Ovary (tissue), 9 donors: ENCODE results near the gene CEP112. TPM values are rescaled to one million over a fixed set of nuclear protein-coding genes. Genes with fewer than 3 reads are reported as not detected.

Experiments
- DNase-seq, 5 donors: peaks; one replicate each; pipeline ENCODE4 v3.0.0-alpha.2; 2019 to 2020
- H3K27ac ChIP-seq, 2 donors: fragments of 200-600 bp; one replicate each; pipeline versions ENCODE4 v1.5.1 to v1.8.0; 2019 to 2022
- H3K27me3 ChIP-seq: fragments of 200-600 bp; one replicate; pipeline ENCODE4 v1.8.0; 2022
- H3K36me3 ChIP-seq: fragments of 200-600 bp; sonication (generic); one replicate; pipeline ENCODE4 v1.5.1; 2019
- H3K4me1 ChIP-seq: one replicate; pipeline ENCODE4 v1.8.1; 2013; ENCODE audit warnings: mild to moderate bottlenecking, moderate library complexity; ENCODE audit not compliant: insufficient read depth
- H3K4me3 ChIP-seq: fragments of 200-600 bp; sonication (generic); one replicate; pipeline ENCODE4 v1.5.1; 2017
- H3K9me3 ChIP-seq, 2 donors: fragments of 200-600 bp in 1 of 2; sonication (generic) in 1 of 2; one replicate each; pipeline versions ENCODE4 v1.5.1 to v1.8.1; 2013 to 2019; ENCODE audit warnings: mild to moderate bottlenecking in 1 of 2, moderate library complexity in 1 of 2
- EP300 ChIP-seq: sonication (generic); formaldehyde crosslinking; IDR thresholded peaks from one replicate; pipeline ENCODE4 v1.6.1; 2017; ENCODE audit warnings: antibody characterized with exemption
- POLR2A ChIP-seq: fragments of 450-650 bp; IDR thresholded peaks from one replicate; pipeline ENCODE4 v1.6.1; 2017; ENCODE audit warnings: antibody characterized with exemption, mild to moderate bottlenecking, moderate library complexity
- WGBS, 3 donors: extraction: QIAGEN DNeasy Blood & Tissue Kit in 1 of 3; methylation state at CpG; one replicate each; pipeline versions ENCODE4 v1.1.5 to v1.1.7; 2013 to 2017; 5-methylcytosine and 5-hydroxymethylcytosine counted together
- intact Hi-C, 4 donors: fragments of 100-400 bp; cut with DNase I; formaldehyde crosslinking; loops; one replicate each; pipeline versions ENCODE4 v1.11.0 to v1.15.1; 2022 to 2023
- polyA plus RNA-seq, 2 donors: library from polyadenylated mRNA; stranded (reverse); fragments of 200-250 nt in 1 of 2; fragments of 350-450 nt in 1 of 2; fragmentation: Illumina TruSeq in 1 of 2; extraction: RNeasy Lipid Tissue Mini Kit (QIAGEN cat#74804) in 1 of 2; gene quantifications; one replicate each; pipeline ENCODE4 v1.2.3, GENCODE V29; 2013 to 2014
- total RNA-seq, 7 donors: library from RNA; depleted of rRNA in 2 of 7; stranded (reverse); fragments of >200 nt in 2 of 7; fragmentation: NEBNext Ultra II Directional in 3 of 7; extraction: Animal tissue kit (Norgen Biotek cat#: 25700) in 3 of 7; gene quantifications; one replicate each; pipeline versions ENCODE4 v1.1.0 to v1.2.4, GENCODE V29; 2016 to 2023
- TF ChIP-seq, protein P1 (sequence below), 3 donors: fragments of 450-650 bp in 2 of 3; fragments of 200-600 bp in 1 of 3; IDR thresholded peaks; one replicate each; pipeline versions ENCODE4 v1.5.1 to v1.8.0; 2016 to 2022; ENCODE audit warnings: antibody characterized with exemption in 3 of 3, mild to moderate bottlenecking in 1 of 3
- donor health status: DM: no; HTN: no; CAD: no; lungs with moderate emphysema.
- donor health status: DM: no; HTN: no; CAD: no.
- donor health status: Bipolar disorder and iron deficiency.
- donor health status: DM: yes; HTN: yes; CAD: no.
- donor health status: DM: no; HTN: no; CAD: no.
- donor health status: DM: yes; HTN: yes; CAD: no.

Gene CEP112
- total and polyA plus RNA-seq, 9 donors, result 9.3 to 25.5 (median 16.9) TPM

DNA sequence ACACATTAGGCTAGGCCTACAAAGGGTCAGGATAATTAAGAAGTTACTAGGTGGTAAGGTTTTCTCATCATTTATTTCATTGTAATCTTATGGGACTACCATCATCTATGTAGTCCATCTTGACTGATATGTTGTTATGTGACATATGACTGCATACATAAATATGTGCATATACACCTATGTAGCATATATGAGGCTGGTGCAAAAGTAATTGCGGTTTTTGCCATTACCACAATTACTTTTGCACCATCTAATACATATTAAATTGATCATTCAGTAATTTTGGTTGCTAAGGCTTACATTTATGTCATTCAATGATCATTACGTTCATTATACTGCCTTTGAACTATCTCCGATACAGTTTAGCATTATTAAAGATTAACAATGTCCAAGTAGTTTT, 462.7 kb downstream of the CEP112 start:
- H3K27me3 ChIP-seq, result no peaks in the 10 kb centered on the region
- H3K4me3 ChIP-seq, result no peak overlapping the region
- H3K9me3 ChIP-seq, result no peaks in the 10 kb centered on the region
- no peaks in the 10 kb centered on the region for H3K4me1 ChIP-seq
- no peak for DNase-seq
- intact Hi-C loops, result no loop called here
- TF ChIP-seq, protein P1, sequence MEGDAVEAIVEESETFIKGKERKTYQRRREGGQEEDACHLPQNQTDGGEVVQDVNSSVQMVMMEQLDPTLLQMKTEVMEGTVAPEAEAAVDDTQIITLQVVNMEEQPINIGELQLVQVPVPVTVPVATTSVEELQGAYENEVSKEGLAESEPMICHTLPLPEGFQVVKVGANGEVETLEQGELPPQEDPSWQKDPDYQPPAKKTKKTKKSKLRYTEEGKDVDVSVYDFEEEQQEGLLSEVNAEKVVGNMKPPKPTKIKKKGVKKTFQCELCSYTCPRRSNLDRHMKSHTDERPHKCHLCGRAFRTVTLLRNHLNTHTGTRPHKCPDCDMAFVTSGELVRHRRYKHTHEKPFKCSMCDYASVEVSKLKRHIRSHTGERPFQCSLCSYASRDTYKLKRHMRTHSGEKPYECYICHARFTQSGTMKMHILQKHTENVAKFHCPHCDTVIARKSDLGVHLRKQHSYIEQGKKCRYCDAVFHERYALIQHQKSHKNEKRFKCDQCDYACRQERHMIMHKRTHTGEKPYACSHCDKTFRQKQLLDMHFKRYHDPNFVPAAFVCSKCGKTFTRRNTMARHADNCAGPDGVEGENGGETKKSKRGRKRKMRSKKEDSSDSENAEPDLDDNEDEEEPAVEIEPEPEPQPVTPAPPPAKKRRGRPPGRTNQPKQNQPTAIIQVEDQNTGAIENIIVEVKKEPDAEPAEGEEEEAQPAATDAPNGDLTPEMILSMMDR (IDR thresholded peaks at IDR 0.05), result no peak
- TF ChIP-seq EP300, result no peak
- no peak for TF ChIP-seq POLR2A
- 97 to 99% (median 98%) methylated on average over 3 of the region's 3 CpGs for WGBS, 3 donors
- no peaks in the 10 kb centered on the region for H3K36me3 ChIP-seq
- no peak overlapping the region for H3K27ac ChIP-seq

- Histone ChIP-seq H3K36me3 (no peaks in the 10 kb centered on the region), H3K4me3 (no peak overlapping the region), H3K27ac (no peak overlapping the region), H3K4me1 (no peaks in the 10 kb centered on the region), H3K9me3 (no peaks in the 10 kb centered on the region), H3K27me3 (no peaks in the 10 kb centered on the region)
- 57 to 75% (median 75%) methylated on average over 2 of the region's 2 CpGs for WGBS, 3 donors
- no peak for TF ChIP-seq EP300
- TF ChIP-seq, protein P1 (IDR thresholded peaks at IDR 0.05), result no peak
- TF ChIP-seq POLR2A, result no peak
- intact Hi-C loops, result no loop called here
- DNase-seq, result no peak
Observed at GRCh38 chr17:65727832-65728231, 464.1 kb downstream of the CEP112 start.

- Histone ChIP-seq H3K4me1 (no peaks in the 10 kb centered on the region), H3K9me3 (no peaks in the 10 kb centered on the region), H3K36me3 (no peaks in the 10 kb centered on the region), H3K27ac (no peak overlapping the region), H3K27me3 (no peaks in the 10 kb centered on the region), H3K4me3 (no peak overlapping the region)
- DNase-seq, result no peak
- intact Hi-C loops, result no loop called here
- TF ChIP-seq POLR2A (no peak), EP300 (no peak)
- TF ChIP-seq, protein P1 (IDR thresholded peaks at IDR 0.05), result no peak
- 27 to 32% (median 30%) methylated on average over 2 of the region's 2 CpGs for WGBS, 3 donors
Observed at GRCh38 chr17:65727246-65727645, 464.7 kb downstream of the CEP112 start.

- DNase-seq, result no peak
- no peak overlapping the region for H3K27ac ChIP-seq
- no peaks in the 10 kb centered on the region for H3K27me3 ChIP-seq
- no peak overlapping the region for H3K4me3 ChIP-seq
- no peak for TF ChIP-seq EP300
- TF ChIP-seq, protein P1 (IDR thresholded peaks at IDR 0.05), result no peak
- no peak for TF ChIP-seq POLR2A
- no peaks in the 10 kb centered on the region for H3K9me3 ChIP-seq
- intact Hi-C loops, result no loop called here
- H3K4me1 ChIP-seq, result no peaks in the 10 kb centered on the region
- WGBS, 3 donors, result 5 to 12% (median 7%) methylated on average over 5 of the region's 5 CpGs
- H3K36me3 ChIP-seq, result no peaks in the 10 kb centered on the region
Observed at GRCh38 chr17:65723431-65724151, 468.3 kb downstream of the CEP112 start.
